Colonic mucosa (tissue), 4 donors: Measurements from ENCODE around the gene ZW10. TPM values are rescaled to one million over a fixed set of nuclear protein-coding genes. Genes with fewer than 3 reads are reported as not detected.

Experiments
- DNase-seq: peaks from one replicate; pipeline ENCODE4 v3.0.0-alpha.2; 2020
- H3K27ac ChIP-seq: fragments of 200-600 bp; one replicate; pipeline ENCODE4 v1.8.0; 2021
- H3K27me3 ChIP-seq: fragments of 200-600 bp; one replicate; pipeline ENCODE4 v1.8.0; 2021
- H3K36me3 ChIP-seq: fragments of 200-600 bp; one replicate; pipeline ENCODE4 v1.8.0; 2021
- H3K4me1 ChIP-seq: fragments of 200-600 bp; one replicate; pipeline ENCODE4 v1.8.0; 2021; ENCODE audit warnings: mild to moderate bottlenecking
- H3K4me3 ChIP-seq: fragments of 200-600 bp; one replicate; pipeline ENCODE4 v1.8.0; 2021
- H3K9ac ChIP-seq, 2 donors: one replicate each; pipeline ENCODE4 v1.7.0; 2013; ENCODE audit warnings: control low read depth in 2 of 2, low read depth in 2 of 2, low read length in 2 of 2
- H3K9me3 ChIP-seq: fragments of 200-600 bp; one replicate; pipeline ENCODE4 v1.8.0; 2021
- intact Hi-C: fragments of 100-400 bp; cut with DNase I; formaldehyde crosslinking; loops from one replicate; pipeline ENCODE4 v1.14.1; 2022
- total RNA-seq, 2 donors: library from RNA; stranded (reverse); fragmentation: NEBNext Ultra II Directional in 1 of 2; extraction: Animal tissue kit (Norgen Biotek cat#: 25700) in 1 of 2; gene quantifications; one replicate each; pipeline ENCODE4 v1.2.1, GENCODE V29; 2021
- TF ChIP-seq, protein P1 (sequence below): fragments of 200-600 bp; IDR thresholded peaks from one replicate; pipeline ENCODE4 v1.8.0; 2022; ENCODE audit warnings: antibody characterized with exemption, mild to moderate bottlenecking
- donor health status: healthy.
- donor health status: DM: no; HTN: no; CAD: no.
- donor health status: DM: no; HTN: no; CAD: no.

ZW10 gene
- total RNA-seq, 2 donors from 2014 or later: 12.3 to 17.8 TPM

DNA sequence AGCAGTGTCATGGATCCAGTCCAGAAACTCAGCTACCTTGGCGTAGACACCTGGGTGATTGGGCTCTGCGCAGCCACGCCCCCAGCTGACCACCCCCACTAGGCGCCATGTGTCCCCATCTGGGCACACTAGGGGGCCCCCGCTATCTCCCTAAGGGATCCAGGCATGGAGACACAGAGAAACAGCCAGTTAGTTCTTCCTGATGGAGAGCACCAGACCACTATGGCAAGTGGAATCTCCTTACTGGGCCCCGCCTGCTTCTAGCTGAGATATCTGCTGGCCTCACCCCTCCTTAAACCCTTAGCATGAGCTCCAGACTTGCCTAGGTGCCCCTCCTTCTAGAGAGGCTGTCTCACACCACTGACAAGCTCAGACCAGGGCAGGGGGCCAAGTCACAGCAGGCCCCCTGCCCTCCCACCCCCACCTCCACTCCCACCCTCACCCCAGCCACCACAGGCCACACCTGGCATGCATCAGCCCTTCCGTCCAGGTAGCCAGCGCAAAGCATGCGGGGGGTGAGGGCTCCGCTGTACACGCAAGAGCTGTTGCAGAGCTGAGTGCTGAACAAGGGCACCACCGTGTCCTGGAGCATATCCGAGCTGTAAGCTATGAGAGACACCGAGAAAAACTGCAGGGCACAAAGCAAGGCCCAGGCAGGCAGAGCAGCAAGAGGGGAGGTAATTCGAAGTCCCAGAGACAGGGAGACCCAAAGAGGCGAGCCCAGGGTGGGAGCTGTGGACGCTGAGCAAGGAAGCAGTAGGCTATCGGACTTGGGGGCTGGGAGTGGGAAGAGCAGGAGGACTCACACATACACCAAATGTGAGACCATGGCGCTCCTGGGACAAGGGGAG lies 83.5 kb downstream of the ZW10 start:
- Histone ChIP-seq H3K4me3 (no peak overlapping the region), H3K9ac (no peak overlapping the region), H3K27me3 (no peaks in the 10 kb centered on the region), H3K4me1 (peaks cover 4% of the 10 kb centered on the region), H3K27ac (no peak overlapping the region), H3K36me3 (no peaks in the 10 kb centered on the region), H3K9me3 (no peaks in the 10 kb centered on the region)
- TF ChIP-seq, protein P1, sequence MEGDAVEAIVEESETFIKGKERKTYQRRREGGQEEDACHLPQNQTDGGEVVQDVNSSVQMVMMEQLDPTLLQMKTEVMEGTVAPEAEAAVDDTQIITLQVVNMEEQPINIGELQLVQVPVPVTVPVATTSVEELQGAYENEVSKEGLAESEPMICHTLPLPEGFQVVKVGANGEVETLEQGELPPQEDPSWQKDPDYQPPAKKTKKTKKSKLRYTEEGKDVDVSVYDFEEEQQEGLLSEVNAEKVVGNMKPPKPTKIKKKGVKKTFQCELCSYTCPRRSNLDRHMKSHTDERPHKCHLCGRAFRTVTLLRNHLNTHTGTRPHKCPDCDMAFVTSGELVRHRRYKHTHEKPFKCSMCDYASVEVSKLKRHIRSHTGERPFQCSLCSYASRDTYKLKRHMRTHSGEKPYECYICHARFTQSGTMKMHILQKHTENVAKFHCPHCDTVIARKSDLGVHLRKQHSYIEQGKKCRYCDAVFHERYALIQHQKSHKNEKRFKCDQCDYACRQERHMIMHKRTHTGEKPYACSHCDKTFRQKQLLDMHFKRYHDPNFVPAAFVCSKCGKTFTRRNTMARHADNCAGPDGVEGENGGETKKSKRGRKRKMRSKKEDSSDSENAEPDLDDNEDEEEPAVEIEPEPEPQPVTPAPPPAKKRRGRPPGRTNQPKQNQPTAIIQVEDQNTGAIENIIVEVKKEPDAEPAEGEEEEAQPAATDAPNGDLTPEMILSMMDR: no peak
- intact Hi-C loops: no loop called here
- DNase-seq: no peak

DNA sequence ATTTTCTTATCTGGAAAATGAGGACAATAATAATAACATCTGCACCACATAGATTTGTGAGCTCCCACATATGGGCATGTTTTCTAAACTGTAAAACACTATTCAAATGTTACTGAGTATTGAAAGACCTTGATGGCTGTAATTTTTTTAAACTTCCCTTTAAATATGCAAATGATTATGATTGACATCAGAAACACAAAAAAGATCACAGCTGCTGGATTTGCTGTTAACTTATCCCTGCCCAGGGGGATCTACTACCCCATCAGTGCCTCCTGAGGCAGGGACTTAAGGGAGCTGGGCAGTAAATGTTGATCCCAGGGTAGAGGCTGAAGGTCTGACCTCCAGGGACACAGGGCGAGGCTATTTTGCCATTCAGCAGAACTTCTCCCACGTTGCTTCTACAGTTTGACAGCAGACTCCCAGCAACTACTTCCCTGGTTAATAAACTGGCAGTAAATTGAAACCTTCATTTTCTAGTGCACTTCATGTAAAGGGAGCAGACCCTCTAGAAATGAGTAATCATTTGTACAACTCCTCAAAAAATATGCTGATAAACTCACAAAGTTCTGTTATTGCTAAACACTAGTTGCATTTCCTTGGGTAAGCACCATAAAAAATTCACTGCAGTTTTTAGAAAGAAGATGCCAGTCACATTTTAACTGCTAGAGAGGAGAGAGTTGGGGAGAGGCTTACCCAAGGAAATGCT lies 87.7 kb downstream of the ZW10 start:
- H3K36me3 ChIP-seq: no peaks in the 10 kb centered on the region
- no peak overlapping the region for H3K27ac ChIP-seq
- H3K9ac ChIP-seq: no peak overlapping the region
- H3K4me3 ChIP-seq: no peak overlapping the region
- TF ChIP-seq, protein P1: no peak
- no peaks in the 10 kb centered on the region for H3K27me3 ChIP-seq
- peaks cover 1% of the 10 kb centered on the region for H3K4me1 ChIP-seq
- intact Hi-C loops: no loop called here
- no peaks in the 10 kb centered on the region for H3K9me3 ChIP-seq
- no peak for DNase-seq

- no peak overlapping the region for H3K4me3 ChIP-seq
- H3K9ac ChIP-seq: no peak overlapping the region
- no peak for DNase-seq
- intact Hi-C loops: no loop called here
- TF ChIP-seq, protein P1: no peak
- no peak overlapping the region for H3K27ac ChIP-seq
- no peaks in the 10 kb centered on the region for H3K4me1 ChIP-seq
- no peaks in the 10 kb centered on the region for H3K9me3 ChIP-seq
- H3K27me3 ChIP-seq: no peaks in the 10 kb centered on the region
- H3K36me3 ChIP-seq: no peaks in the 10 kb centered on the region
These were observed 89.0 kb downstream of the ZW10 start for GRCh38 chr11:113684496-113684895.

- Histone ChIP-seq H3K27me3 (no peaks in the 10 kb centered on the region), H3K9ac (no peak overlapping the region), H3K27ac (no peak overlapping the region), H3K4me1 (no peaks in the 10 kb centered on the region), H3K9me3 (no peaks in the 10 kb centered on the region), H3K36me3 (no peaks in the 10 kb centered on the region), H3K4me3 (no peak overlapping the region)
- intact Hi-C loops: no loop called here
- TF ChIP-seq, protein P1: no peak
- no peak for DNase-seq
These were observed 89.9 kb downstream of the ZW10 start for GRCh38 chr11:113683481-113684046.

Other genes with a start within 250 kb of the ZW10 start
- gene TMPRSS5, start 67.4 kb downstream of the ZW10 start, total RNA-seq: under 1 TPM; 0.11 to 0.59 TPM
- not detected for gene CLDN25, start 6.1 kb upstream of the ZW10 start, total RNA-seq
- gene USP28, start 101.9 kb upstream of the ZW10 start, total RNA-seq: 10 to 100 TPM; 25.7 to 35.3 TPM
- gene HTR3B, start 131.1 kb upstream of the ZW10 start, total RNA-seq: not detected
- gene HTR3A, start 201.4 kb upstream of the ZW10 start, total RNA-seq: under 1 TPM in 1 of 2 donors, not detected in 1; 0.90 TPM